ENCODE results near the gene ZNF93.
"Not testable (repeated sequence)": the region's sequence is repeated elsewhere in the genome, so short reads cannot be mapped to it uniquely, and the experiment has no call there.

Gene ZNF93

GRCh38 chr19:19938449-19938848 lies 37.7 kb downstream of the ZNF93 start:
- no peak for FAIRE-seq

- no peak for FAIRE-seq
Observed at GRCh38 chr19:19943848-19944582, 43.3 kb downstream of the ZNF93 start.

- no peak for FAIRE-seq
Observed at GRCh38 chr19:19944583-19944880, 43.8 kb downstream of the ZNF93 start.

- no peak for FAIRE-seq
Observed at GRCh38 chr19:19946226-19946625, 45.5 kb downstream of the ZNF93 start.

- no peak for FAIRE-seq
Observed at GRCh38 chr19:19948800-19949199, 48.1 kb downstream of the ZNF93 start.

- FAIRE-seq = no peak
Observed at GRCh38 chr19:19955208-19955607, 54.5 kb downstream of the ZNF93 start.

- FAIRE-seq = no peak
Observed at GRCh38 chr19:19956434-19957075, 55.8 kb downstream of the ZNF93 start.

- not testable (repeated sequence) for FAIRE-seq
Observed at GRCh38 chr19:19957766-19958165, 57.0 kb downstream of the ZNF93 start.

- not testable (repeated sequence) for FAIRE-seq
Observed at GRCh38 chr19:19959151-19959799, 58.5 kb downstream of the ZNF93 start.

GRCh38 chr19:19964416-19964815 lies 63.7 kb downstream of the ZNF93 start:
- FAIRE-seq = no peak

- FAIRE-seq = not testable (repeated sequence)
Observed at GRCh38 chr19:19966126-19966525, 65.4 kb downstream of the ZNF93 start.

- FAIRE-seq = no peak
Observed at GRCh38 chr19:19966862-19967261, 66.1 kb downstream of the ZNF93 start.
